Tibial artery (tissue), 4 donors: ENCODE data around the gene CXorf58.

ENCODE experiments used
- DNase-seq, 2 donors: peaks; one replicate each; pipeline ENCODE4 v3.0.0-alpha.2; 2019
- H3K27ac ChIP-seq, 2 donors: fragments of 200-600 bp; sonication (generic) in 1 of 2; 1 replicate in 1 of 2; 2 replicates in 1 of 2; pipeline ENCODE4 v1.5.1; 2018 to 2019; ENCODE audit warnings: mild to moderate bottlenecking in 1 of 2
- H3K27me3 ChIP-seq, 2 donors: fragments of 200-600 bp; sonication (generic) in 1 of 2; one replicate each; pipeline versions ENCODE4 v1.5.1 to v1.6.0; 2016 to 2019
- H3K36me3 ChIP-seq, 3 donors: fragments of 200-600 bp; sonication (generic) in 2 of 3; one replicate each; pipeline ENCODE4 v1.5.1; 2016 to 2019; ENCODE audit warnings: mild to moderate bottlenecking in 2 of 3
- H3K4me1 ChIP-seq, 4 donors: fragments of 200-600 bp; sonication (generic) in 2 of 4; 1 replicate in 3 of 4; 2 replicates in 1 of 4; pipeline ENCODE4 v1.5.1; 2016 to 2019
- H3K4me3 ChIP-seq, 2 donors: fragments of 200-600 bp; sonication (generic) in 1 of 2; 1 replicate in 1 of 2; 2 replicates in 1 of 2; pipeline ENCODE4 v1.5.1; 2018 to 2019; ENCODE audit warnings: mild to moderate bottlenecking in 2 of 2
- H3K9me3 ChIP-seq, 3 donors: fragments of 200-600 bp; sonication (generic) in 1 of 3; one replicate each; pipeline ENCODE4 v1.5.1; 2016 to 2019
- intact Hi-C: fragments of 100-400 bp; cut with DNase I; formaldehyde crosslinking; loops from one replicate; pipeline ENCODE4 v1.15.0; 2023; ENCODE audit warnings: low total_unique reads
- TF ChIP-seq, protein P1 (sequence below), 2 experiments: fragments of 200-600 bp in 1 of 2; fragments of 450-650 bp in 1 of 2; IDR thresholded peaks; one replicate each; pipeline ENCODE4 v1.5.1; 2017 to 2019; ENCODE audit warnings: antibody characterized with exemption in 2 of 2, mild to moderate bottlenecking in 1 of 2, moderate library complexity in 1 of 2

Gene CXorf58

GRCh38 chrX:23982891-23983290, 75.1 kb downstream of the CXorf58 start:
- TF ChIP-seq, protein P1, sequence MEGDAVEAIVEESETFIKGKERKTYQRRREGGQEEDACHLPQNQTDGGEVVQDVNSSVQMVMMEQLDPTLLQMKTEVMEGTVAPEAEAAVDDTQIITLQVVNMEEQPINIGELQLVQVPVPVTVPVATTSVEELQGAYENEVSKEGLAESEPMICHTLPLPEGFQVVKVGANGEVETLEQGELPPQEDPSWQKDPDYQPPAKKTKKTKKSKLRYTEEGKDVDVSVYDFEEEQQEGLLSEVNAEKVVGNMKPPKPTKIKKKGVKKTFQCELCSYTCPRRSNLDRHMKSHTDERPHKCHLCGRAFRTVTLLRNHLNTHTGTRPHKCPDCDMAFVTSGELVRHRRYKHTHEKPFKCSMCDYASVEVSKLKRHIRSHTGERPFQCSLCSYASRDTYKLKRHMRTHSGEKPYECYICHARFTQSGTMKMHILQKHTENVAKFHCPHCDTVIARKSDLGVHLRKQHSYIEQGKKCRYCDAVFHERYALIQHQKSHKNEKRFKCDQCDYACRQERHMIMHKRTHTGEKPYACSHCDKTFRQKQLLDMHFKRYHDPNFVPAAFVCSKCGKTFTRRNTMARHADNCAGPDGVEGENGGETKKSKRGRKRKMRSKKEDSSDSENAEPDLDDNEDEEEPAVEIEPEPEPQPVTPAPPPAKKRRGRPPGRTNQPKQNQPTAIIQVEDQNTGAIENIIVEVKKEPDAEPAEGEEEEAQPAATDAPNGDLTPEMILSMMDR (IDR thresholded peaks at IDR 0.05) = no peak
- no peaks in the 10 kb centered on the region for H3K27me3 ChIP-seq
- H3K4me1 ChIP-seq = no peaks in the 10 kb centered on the region
- peaks cover 1 to 6% (median 4%) of the 10 kb centered on the region in 3 donors for H3K36me3 ChIP-seq
- no peak for DNase-seq
- intact Hi-C loops = no loop called here
- no peak overlapping the region for H3K27ac ChIP-seq
- no peak overlapping the region for H3K4me3 ChIP-seq
- no peaks in the 10 kb centered on the region for H3K9me3 ChIP-seq
